ENCODE results near the gene IFT172. TPM values are rescaled to one million over a fixed set of nuclear protein-coding genes. Genes with fewer than 3 reads are reported as not detected.

The IFT172 gene
- total RNA-seq, 1 experiment from 2014 or later, result 41.7 TPM

DNA sequence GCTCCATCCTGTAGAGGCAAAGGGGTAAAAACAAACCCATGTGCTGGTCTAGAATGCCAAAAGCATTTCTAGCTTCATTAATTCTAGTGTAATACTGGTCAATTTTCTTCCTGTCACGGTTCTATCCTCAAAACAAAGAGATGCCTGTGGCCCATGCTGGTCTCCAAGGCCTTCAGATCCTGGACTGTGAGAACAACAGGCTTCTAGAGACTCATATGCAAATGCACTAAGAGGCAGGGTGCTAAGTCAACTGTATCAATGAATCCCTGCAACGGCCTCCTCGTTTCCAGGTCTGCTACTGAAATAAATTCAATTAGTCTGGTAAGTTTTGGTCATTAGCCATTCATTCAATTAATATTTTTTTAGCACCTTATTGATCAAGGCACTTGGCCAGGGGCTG is 4.0 kb downstream of the IFT172 start:
- Mint-ChIP-seq H3K36me3 (ENCODE audit: insufficient read depth, unreplicated experiment) (peaks cover 15% of the 10 kb centered on the region), H3K9me3 (ENCODE audit: low read depth, unreplicated experiment) (no peaks in the 10 kb centered on the region), H3K4me1 (ENCODE audit: low read depth, unreplicated experiment) (peaks cover 7% of the 10 kb centered on the region), H3K27me3 (ENCODE audit: unreplicated experiment) (no peaks in the 10 kb centered on the region), H3K4me3 (ENCODE audit: low read depth, unreplicated experiment) (no peak overlapping the region), H3K27ac (ENCODE audit: unreplicated experiment) (no peak overlapping the region)
- CTCF ChIA-PET, result no interaction called here
- intact Hi-C loops (cut with micrococcal nuclease; ENCODE audit: unreplicated experiment), result no loop called here
- BruUV-seq (replicated peaks), result no TSS peak
- DNase-seq, result no peak
- TF ChIP-seq, protein P1, sequence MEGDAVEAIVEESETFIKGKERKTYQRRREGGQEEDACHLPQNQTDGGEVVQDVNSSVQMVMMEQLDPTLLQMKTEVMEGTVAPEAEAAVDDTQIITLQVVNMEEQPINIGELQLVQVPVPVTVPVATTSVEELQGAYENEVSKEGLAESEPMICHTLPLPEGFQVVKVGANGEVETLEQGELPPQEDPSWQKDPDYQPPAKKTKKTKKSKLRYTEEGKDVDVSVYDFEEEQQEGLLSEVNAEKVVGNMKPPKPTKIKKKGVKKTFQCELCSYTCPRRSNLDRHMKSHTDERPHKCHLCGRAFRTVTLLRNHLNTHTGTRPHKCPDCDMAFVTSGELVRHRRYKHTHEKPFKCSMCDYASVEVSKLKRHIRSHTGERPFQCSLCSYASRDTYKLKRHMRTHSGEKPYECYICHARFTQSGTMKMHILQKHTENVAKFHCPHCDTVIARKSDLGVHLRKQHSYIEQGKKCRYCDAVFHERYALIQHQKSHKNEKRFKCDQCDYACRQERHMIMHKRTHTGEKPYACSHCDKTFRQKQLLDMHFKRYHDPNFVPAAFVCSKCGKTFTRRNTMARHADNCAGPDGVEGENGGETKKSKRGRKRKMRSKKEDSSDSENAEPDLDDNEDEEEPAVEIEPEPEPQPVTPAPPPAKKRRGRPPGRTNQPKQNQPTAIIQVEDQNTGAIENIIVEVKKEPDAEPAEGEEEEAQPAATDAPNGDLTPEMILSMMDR (IDR thresholded peaks at IDR 0.05; ENCODE audit: unreplicated experiment), result no peak

DNA sequence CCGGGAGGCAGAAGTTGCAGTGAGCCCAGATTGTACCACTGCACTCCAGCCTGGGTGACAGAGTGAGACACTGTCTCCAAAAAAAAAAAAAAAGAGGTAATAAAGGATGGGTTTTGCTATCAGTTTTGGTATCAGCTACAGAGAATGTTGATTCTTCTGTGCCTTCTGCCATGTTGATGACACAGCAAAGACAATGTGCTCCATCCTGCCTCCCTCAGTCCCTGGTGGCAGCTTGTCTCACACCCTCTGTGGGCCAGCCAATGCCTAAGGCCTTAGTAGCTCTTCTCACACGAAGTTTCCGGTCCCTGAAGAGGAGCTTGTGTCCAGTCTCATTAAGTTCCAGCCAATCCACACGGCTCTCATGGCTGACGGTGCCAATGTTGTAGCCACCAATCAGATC is 17.6 kb downstream of the IFT172 start:
- CTCF ChIA-PET, result interaction anchor here (0.5 kb wide), 1 partner anchor 56 kb away, joined by 3 read pairs; no protein-coding TSS in a partner anchor
- DNase-seq, result no peak
- H3K9me3 Mint-ChIP-seq (ENCODE audit: low read depth, unreplicated experiment), result no peaks in the 10 kb centered on the region
- BruUV-seq (replicated peaks), result no TSS peak
- H3K4me1 Mint-ChIP-seq (ENCODE audit: low read depth, unreplicated experiment), result no peaks in the 10 kb centered on the region
- TF ChIP-seq, protein P1 (IDR thresholded peaks at IDR 0.05; ENCODE audit: unreplicated experiment), result no peak
- H3K27ac Mint-ChIP-seq (ENCODE audit: unreplicated experiment), result no peak overlapping the region
- intact Hi-C loops (cut with micrococcal nuclease; ENCODE audit: unreplicated experiment), result no loop called here
- H3K27me3 Mint-ChIP-seq (ENCODE audit: unreplicated experiment), result no peaks in the 10 kb centered on the region
- H3K36me3 Mint-ChIP-seq (ENCODE audit: insufficient read depth, unreplicated experiment), result no peaks in the 10 kb centered on the region
- H3K4me3 Mint-ChIP-seq (ENCODE audit: low read depth, unreplicated experiment), result no peak overlapping the region

DNA sequence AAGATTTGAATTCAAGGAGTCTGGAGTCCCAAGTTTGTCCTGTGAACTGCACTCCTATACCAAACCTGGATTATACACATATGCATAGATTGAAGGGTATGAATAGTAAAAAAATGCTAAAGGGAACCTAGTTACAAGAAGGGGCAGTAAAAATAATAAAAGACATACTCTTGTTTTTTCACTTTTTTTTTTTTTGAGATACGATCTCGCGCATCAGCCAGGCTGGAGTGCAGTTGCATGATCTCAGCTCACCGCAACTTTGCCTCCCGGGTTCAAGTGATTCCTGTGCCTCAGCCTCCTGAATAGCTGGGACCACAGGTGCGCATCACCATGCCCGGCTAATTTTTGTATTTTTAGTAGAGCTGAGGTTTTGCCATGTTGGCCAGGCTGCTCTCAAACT is 25.1 kb downstream of the IFT172 start:
- no peaks in the 10 kb centered on the region for H3K27me3 Mint-ChIP-seq (ENCODE audit: unreplicated experiment)
- TF ChIP-seq, protein P1 (IDR thresholded peaks at IDR 0.05; ENCODE audit: unreplicated experiment), result no peak
- no peak overlapping the region for H3K4me3 Mint-ChIP-seq (ENCODE audit: low read depth, unreplicated experiment)
- H3K4me1 Mint-ChIP-seq (ENCODE audit: low read depth, unreplicated experiment), result no peaks in the 10 kb centered on the region
- CTCF ChIA-PET, result no interaction called here
- no peak for DNase-seq
- BruUV-seq (replicated peaks), result no TSS peak
- intact Hi-C loops (cut with micrococcal nuclease; ENCODE audit: unreplicated experiment), result no loop called here
- H3K36me3 Mint-ChIP-seq (ENCODE audit: insufficient read depth, unreplicated experiment), result peaks cover 4% of the 10 kb centered on the region
- no peaks in the 10 kb centered on the region for H3K9me3 Mint-ChIP-seq (ENCODE audit: low read depth, unreplicated experiment)
- H3K27ac Mint-ChIP-seq (ENCODE audit: unreplicated experiment), result no peak overlapping the region

DNA sequence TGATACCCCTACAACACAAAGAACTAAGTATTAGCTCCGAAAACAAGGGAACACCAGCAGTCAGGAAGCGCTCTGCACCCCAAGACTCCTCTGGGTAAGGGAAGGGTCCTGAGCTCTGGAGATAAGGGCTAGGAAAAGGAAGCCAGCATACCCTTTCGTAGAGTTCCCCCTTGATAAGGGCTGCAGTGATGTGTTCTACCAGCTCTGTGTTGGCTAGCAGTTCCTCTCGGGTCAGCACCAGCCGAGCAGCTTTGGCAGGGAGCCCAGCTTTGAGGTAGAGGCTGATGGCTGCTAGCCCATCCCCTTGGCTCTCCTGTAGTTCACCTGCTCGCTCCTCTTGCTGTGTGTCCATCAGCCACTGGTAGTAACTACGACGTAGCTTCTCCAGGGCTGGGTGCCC is 28.4 kb downstream of the IFT172 start:
- BruUV-seq (replicated peaks), result no TSS peak
- TF ChIP-seq, protein P1 (IDR thresholded peaks at IDR 0.05; ENCODE audit: unreplicated experiment), result no peak
- CTCF ChIA-PET, result no interaction called here
- intact Hi-C loops (cut with micrococcal nuclease; ENCODE audit: unreplicated experiment), result no loop called here
- DNase-seq, result no peak
- peaks cover 8% of the 10 kb centered on the region for H3K36me3 Mint-ChIP-seq (ENCODE audit: insufficient read depth, unreplicated experiment)
- H3K4me3 Mint-ChIP-seq (ENCODE audit: low read depth, unreplicated experiment), result no peak overlapping the region
- no peaks in the 10 kb centered on the region for H3K4me1 Mint-ChIP-seq (ENCODE audit: low read depth, unreplicated experiment)
- H3K27ac Mint-ChIP-seq (ENCODE audit: unreplicated experiment), result no peak overlapping the region
- H3K27me3 Mint-ChIP-seq (ENCODE audit: unreplicated experiment), result no peaks in the 10 kb centered on the region
- no peaks in the 10 kb centered on the region for H3K9me3 Mint-ChIP-seq (ENCODE audit: low read depth, unreplicated experiment)
